GM12878 (cell line): ENCODE data around the gene LHX5. TPM values are rescaled to one million over a fixed set of nuclear protein-coding genes. Genes with fewer than 3 reads are reported as not detected.

ENCODE experiments used
- ATAC-seq: fragments of 200-7000 bp; cut with Tn5 transposase; 3 replicates; pipeline ENCODE4 v1.9.1; 2020; ENCODE audit warnings: mild to moderate bottlenecking, moderate library complexity
- BruUV-seq: library from RNA; stranded (reverse); fragments of 400-500 nt; replicated peaks from 2 replicates; lab custom pipeline; 2021; lab: Mats Ljungman, UMichigan
- CTCF ChIA-PET: fragments of 300-600 bp; sonication (Branson Sonifier 250); formaldehyde crosslinking; extraction: SDS; loops from one replicate; lab custom pipeline; 2021; ENCODE audit warnings: inconsistent platforms; lab: Yijun Ruan, JAX
- POLR2A ChIA-PET: fragments of 350-600 bp; formaldehyde crosslinking; extraction: SDS; loops from one replicate; lab custom pipeline; 2021; ENCODE audit warnings: inconsistent platforms; lab: Charles Lee
- RAD21 ChIA-PET: fragments of 300-600 bp; sonication (Branson Sonifier 250); formaldehyde crosslinking; loops from one replicate; lab custom pipeline; 2023; ENCODE audit warnings: antibody characterized with exemption; ENCODE audit not compliant: unreplicated experiment; lab: Charles Lee
- SMC1A ChIA-PET: fragments of 300-600 bp; sonication (Branson Sonifier 250); formaldehyde crosslinking; loops from one replicate; lab custom pipeline; 2023; ENCODE audit not compliant: unreplicated experiment, uncharacterized antibody; lab: Charles Lee
- DNase-seq: peaks from one replicate; pipeline ENCODE4 v3.0.0-alpha.2; 2011; ENCODE audit warnings: low read depth, low spot score
- FAIRE-seq: peaks from 3 replicates; lab custom pipeline; 2011; peaks lifted over from hg19 to GRCh38; lab: Jason Lieb, UNC
- H2AFZ ChIP-seq: 2 replicates; pipeline ENCODE4 v1.6.0; 2011; ENCODE audit warnings: low read depth, low read length, control low read depth; ENCODE audit not compliant: control insufficient read depth
- H3K27ac ChIP-seq: 2 replicates; pipeline ENCODE4 v1.5.1; 2011; ENCODE audit warnings: control low read depth; ENCODE audit not compliant: control insufficient read depth, insufficient read depth
- H3K27me3 ChIP-seq, 2 experiments: replicated peaks in 1 of 2; 2 replicates each; pipeline versions ENCODE4 v1.6.0 to v1.6.1; 2011; ENCODE audit warnings: low read length in 1 of 2; ENCODE audit not compliant: control insufficient read depth in 2 of 2, insufficient read depth in 2 of 2
- H3K36me3 ChIP-seq, 2 experiments: 2 replicates each; pipeline ENCODE4 v1.5.1; 2011; ENCODE audit warnings: low read length in 1 of 2; ENCODE audit not compliant: control insufficient read depth in 2 of 2, insufficient read depth in 2 of 2
- H3K4me1 ChIP-seq: 2 replicates; pipeline ENCODE4 v1.6.1; 2011; ENCODE audit warnings: mild to moderate bottlenecking, low read length, moderate library complexity, mixed read lengths; ENCODE audit not compliant: control insufficient read depth, insufficient read depth
- H3K4me2 ChIP-seq: 2 replicates; pipeline ENCODE4 v1.6.0; 2011; ENCODE audit warnings: control low read depth; ENCODE audit not compliant: control insufficient read depth, insufficient read depth
- H3K4me3 ChIP-seq: fragments of 200-600 bp; sonication (generic); 2 replicates; pipeline ENCODE4 v1.5.1; 2016
- H3K79me2 ChIP-seq: 2 replicates; pipeline ENCODE4 v1.6.0; 2011; ENCODE audit warnings: low read length; ENCODE audit not compliant: control insufficient read depth, insufficient read depth
- H3K9ac ChIP-seq: 2 replicates; pipeline ENCODE4 v1.8.0; 2011; ENCODE audit warnings: low read length, control low read depth, mixed read lengths; ENCODE audit not compliant: control insufficient read depth, insufficient read depth
- H3K9me3 ChIP-seq: replicated peaks from 3 replicates; pipeline ENCODE4 v1.5.1; 2011; ENCODE audit warnings: mild to moderate bottlenecking, low read length; ENCODE audit not compliant: control insufficient read depth, insufficient read depth
- H4K20me1 ChIP-seq: 2 replicates; pipeline ENCODE4 v1.6.0; 2011; ENCODE audit not compliant: control insufficient read depth, insufficient read depth
- ASH2L ChIP-seq: fragments of 300-600, 200-600 bp; sonication (generic); IDR thresholded peaks from 2 replicates; pipeline ENCODE4 v1.6.1; 2017; ENCODE audit warnings: low read depth, mild to moderate bottlenecking, borderline replicate concordance
- ATF2 ChIP-seq: IDR thresholded peaks from 2 replicates; pipeline ENCODE4 v1.6.1; 2012; ENCODE audit warnings: low read length, inconsistent platforms
- DPF2 ChIP-seq: fragments of 450-650 bp; IDR thresholded peaks from 2 replicates; pipeline ENCODE4 v1.6.1; 2017; ENCODE audit warnings: mild to moderate bottlenecking
- HDAC6 ChIP-seq: fragments of 200-600 bp; sonication (generic); IDR thresholded peaks from one replicate; pipeline ENCODE4 v1.8.0; 2017; ENCODE audit warnings: antibody characterized with exemption; ENCODE audit not compliant: unreplicated experiment
- IKZF1 ChIP-seq: fragments of 450-650 bp; conservative IDR thresholded peaks from 2 replicates; pipeline ENCODE4 v1.6.1; 2017; ENCODE audit warnings: antibody characterized with exemption, mild to moderate bottlenecking
- IRF3 ChIP-seq: fragments of 450-650 bp; IDR thresholded peaks from 2 replicates; pipeline ENCODE4 v1.6.1; 2014; ENCODE audit warnings: mild to moderate bottlenecking
- JUND ChIP-seq: IDR thresholded peaks from 2 replicates; pipeline ENCODE4 v1.6.1; 2012; ENCODE audit warnings: low read depth, mild to moderate bottlenecking, low read length, improper control_type of control experiment, moderate library complexity
- MXI1 ChIP-seq: fragments of 150-350 bp; IDR thresholded peaks from 2 replicates; pipeline ENCODE4 v1.6.1; 2011; ENCODE audit warnings: low read depth, mild to moderate bottlenecking, inconsistent platforms, low read length, improper control_type of control experiment
- PAX8 ChIP-seq: fragments of 450-650 bp; IDR thresholded peaks from 2 replicates; pipeline ENCODE4 v1.6.1; 2017; ENCODE audit warnings: mild to moderate bottlenecking, moderate library complexity
- PKNOX1 ChIP-seq: fragments of 450-650 bp; IDR thresholded peaks from 2 replicates; pipeline ENCODE4 v1.6.1; 2016; ENCODE audit warnings: mild to moderate bottlenecking
- POU2F2 ChIP-seq: IDR thresholded peaks from 3 replicates; pipeline ENCODE4 v1.6.1; 2011; ENCODE audit warnings: low read depth, mild to moderate bottlenecking, low read length, borderline replicate concordance
- SMC3 ChIP-seq: IDR thresholded peaks from 2 replicates; pipeline ENCODE4 v1.6.1; 2011; ENCODE audit warnings: low read length, improper control_type of control experiment, borderline replicate concordance
- SREBF2 ChIP-seq: IDR thresholded peaks from 2 replicates; pipeline ENCODE4 v1.6.1; 2012; ENCODE audit warnings: mild to moderate bottlenecking, low read length
- STAT3 ChIP-seq: IDR thresholded peaks from 2 replicates; pipeline ENCODE4 v1.6.1; 2011; ENCODE audit warnings: low read depth, low read length, improper control_type of control experiment
- TCF3 ChIP-seq: IDR thresholded peaks from 2 replicates; pipeline ENCODE4 v1.6.1; 2012; ENCODE audit warnings: low read depth, mild to moderate bottlenecking, low read length, borderline replicate concordance; ENCODE audit not compliant: insufficient read depth
- ZBTB40 ChIP-seq: fragments of 450-650 bp; IDR thresholded peaks from 2 replicates; pipeline ENCODE4 v1.6.1; 2016; ENCODE audit warnings: mild to moderate bottlenecking, moderate library complexity, borderline replicate concordance
- ZNF622 ChIP-seq: fragments of 450-650 bp; IDR thresholded peaks from 2 replicates; pipeline ENCODE4 v1.6.1; 2017; ENCODE audit warnings: mild to moderate bottlenecking, inconsistent platforms
- WGBS: methylation state at CpG from one replicate; pipeline ENCODE4 v1.1.6; 2016; ENCODE audit warnings: low lambda C conversion rate; ENCODE audit not compliant: insufficient replicate concordance, insufficient coverage; ENCODE audit errors: missing lambda C conversion rate; 5-methylcytosine and 5-hydroxymethylcytosine counted together
- in situ Hi-C: fragments of 300-500 bp; cut with MboI; formaldehyde crosslinking; loops from 9 replicates; pipeline ENCODE4 v1.14.3; 2018; ENCODE audit warnings: mixed read lengths
- intact Hi-C: fragments of 100-400 bp; cut with micrococcal nuclease; formaldehyde crosslinking; loops from one replicate; pipeline ENCODE4 v1.14.2; 2022; ENCODE audit not compliant: unreplicated experiment
- polyA plus RNA-seq, 11 experiments: library from polyadenylated mRNA; depleted of rRNA in 4 of 11; unstranded in 6 of 11; stranded (reverse) in 5 of 11; fragments of >200 nt; fragmentation: Nextera tagmentation in 4 of 11; fragmentation: Illumina TruSeq in 1 of 11; extraction: Ambion mirVana in 4 of 11; extraction: Trizol in 1 of 11; gene quantifications; 1 replicate in 1 of 11; 2 replicates in 10 of 11; pipeline versions ENCODE4 v1.2.1 to v1.2.3, GENCODE V29; 2011 to 2016; ENCODE audit warnings: inconsistent platforms in 2 of 11, missing spikeins in 2 of 11, low read depth in 1 of 11
- total RNA-seq, 4 experiments: library from RNA; depleted of rRNA in 3 of 4; stranded (reverse); fragments of >200 nt in 3 of 4; fragmentation: Illumina TruSeq in 1 of 4; extraction: Trizol in 1 of 4; gene quantifications; 2 replicates each; pipeline versions ENCODE4 v1.2.1 to v1.2.3, GENCODE V29; 2013 to 2021

The LHX5 gene
- total and polyA plus RNA-seq, 10 of the 15 experiments (the other 5 are each of a cell fraction or from before 2014, with no cell fraction given): 0.03 TPM; not detected in 9

- TF ChIP-seq TCF3 (no peak), HDAC6 (no peak), PAX8 (no peak), STAT3 (no peak), IKZF1 (no peak), PKNOX1 (no peak), ZNF622 (no peak), SREBF2 (no peak), ZBTB40 (no peak)
Measured at GRCh38 chr12:113504917-113505316, 33.2 kb upstream of the LHX5 start (continued).

- DNase-seq: no peak
- H3K79me2 ChIP-seq: no peaks in the 10 kb centered on the region
- SMC1A ChIA-PET: no interaction called here
- no peaks in the 10 kb centered on the region for H3K9me3 ChIP-seq
- H2AFZ ChIP-seq: no peak overlapping the region
- in situ Hi-C loops: no loop called here
- no peaks in the 10 kb centered on the region for H4K20me1 ChIP-seq
- no peak overlapping the region for H3K9ac ChIP-seq
- no peak for FAIRE-seq
- H3K4me2 ChIP-seq: no peak overlapping the region
- TF ChIP-seq IRF3: no peak
- TF ChIP-seq ATF2: no peak
- TF ChIP-seq MXI1: no peak
- TF ChIP-seq ASH2L: no peak
- 0 out of 3 replicates have a peak, but pooled peaks have one; percentile 19 for TF ChIP-seq POU2F2
- no peak for TF ChIP-seq JUND
- no peak for TF ChIP-seq SMC3
- TF ChIP-seq DPF2: no peak
- no peaks in the 10 kb centered on the region for H3K4me1 ChIP-seq
- H3K27ac ChIP-seq: no peak overlapping the region
- no peak overlapping the region for H3K4me3 ChIP-seq
- BruUV-seq: no TSS peak
- CTCF ChIA-PET: no interaction called here
- H3K27me3 ChIP-seq: no peaks in the 10 kb centered on the region; a peak in 2 of 4 replicates
- intact Hi-C loops: no loop called here
- H3K36me3 ChIP-seq: no peaks in the 10 kb centered on the region
- POLR2A ChIA-PET: no interaction called here
- ATAC-seq: no peak
- RAD21 ChIA-PET: no interaction called here
- WGBS: 3% methylated on average over 9 of the region's 9 CpGs
Measured at GRCh38 chr12:113500782-113501311, 29.2 kb upstream of the LHX5 start.
